B cell (primary cell): ENCODE data around the gene SCYL3. TPM values are rescaled to one million over a fixed set of nuclear protein-coding genes. Genes with fewer than 3 reads are reported as not detected.
"Not testable (repeated sequence)": the region's sequence is repeated elsewhere in the genome, so short reads cannot be mapped to it uniquely, and the experiment has no call there.

Experiments used
- ATAC-seq: fragments of 200-7000 bp; cut with Tn5 transposase; one replicate; pipeline ENCODE4 v1.10.0; 2021; ENCODE audit warnings: low read depth, mild to moderate bottlenecking, moderate number of reproducible peaks, moderate library complexity
- CTCF ChIA-PET: fragments of 350-600 bp; sonication (Branson Sonifier 250); formaldehyde crosslinking; loops from one replicate; lab custom pipeline; 2021; ENCODE audit warnings: antibody characterized with exemption, inconsistent platforms; lab: Charles Lee
- POLR2A ChIA-PET: fragments of 350-600 bp; sonication (Branson Sonifier 250); formaldehyde crosslinking; loops from one replicate; lab custom pipeline; 2021; ENCODE audit warnings: antibody characterized with exemption; lab: Charles Lee
- DNase-seq: peaks from one replicate; pipeline ENCODE4 v3.0.0; 2013
- H2AFZ ChIP-seq: 2 replicates; pipeline ENCODE4 v1.6.1; 2012; ENCODE audit warnings: mild to moderate bottlenecking, low read depth, low read length; ENCODE audit not compliant: insufficient read depth, poor library complexity, severe bottlenecking
- H3K27ac ChIP-seq, 2 donors: 1 replicate in 1 of 2; 2 replicates in 1 of 2; pipeline ENCODE4 v1.5.1; 2012 to 2013; ENCODE audit warnings: low read length in 2 of 2, mild to moderate bottlenecking in 2 of 2, moderate library complexity in 1 of 2
- H3K27me3 ChIP-seq, 4 experiments: fragments of 200-600 bp in 1 of 4; sonication (generic) in 1 of 4; replicated peaks in 1 of 4; 1 replicate in 2 of 4; 2 replicates in 2 of 4; pipeline versions ENCODE4 v1.6.1 to v1.7.0; 2013 to 2016; ENCODE audit warnings: low read length in 3 of 4, mild to moderate bottlenecking in 2 of 4, mixed read lengths in 1 of 4, moderate library complexity in 1 of 4; ENCODE audit not compliant: insufficient read depth in 4 of 4, control insufficient read depth in 3 of 4; ENCODE audit errors: control extremely low read depth in 1 of 4
- H3K36me3 ChIP-seq, 2 experiments: replicated peaks in 1 of 2; 1 replicate in 1 of 2; 2 replicates in 1 of 2; pipeline versions ENCODE4 v1.6.1 to v1.7.1; 2013; ENCODE audit warnings: low read length in 1 of 2; ENCODE audit not compliant: insufficient read depth in 2 of 2, control insufficient read depth in 1 of 2; ENCODE audit errors: control extremely low read depth in 1 of 2, extremely low read depth in 1 of 2
- H3K4me1 ChIP-seq, 2 donors: fragments of 200-600 bp in 1 of 2; sonication (generic) in 1 of 2; 1 replicate in 1 of 2; 2 replicates in 1 of 2; pipeline versions ENCODE4 v1.5.1 to v1.6.1; 2013 to 2017; ENCODE audit warnings: low read length in 2 of 2; ENCODE audit not compliant: control insufficient read depth in 2 of 2, insufficient read depth in 2 of 2
- H3K4me2 ChIP-seq: replicated peaks from 2 replicates; pipeline ENCODE3; 2012; ENCODE audit warnings: mild to moderate bottlenecking, low read depth, low read length; ENCODE audit not compliant: poor library complexity, severe bottlenecking
- H3K4me3 ChIP-seq, 5 experiments: fragments of 200-600 bp in 1 of 5; sonication (generic) in 1 of 5; 1 replicate in 3 of 5; 2 replicates in 2 of 5; pipeline versions ENCODE4 v1.5.1 to v1.7.0; 2011 to 2016; ENCODE audit warnings: low read length in 4 of 5, mild to moderate bottlenecking in 4 of 5, low read depth in 2 of 5, control low read depth in 1 of 5, moderate library complexity in 1 of 5; ENCODE audit not compliant: insufficient read depth in 1 of 5; ENCODE audit errors: control extremely low read depth in 1 of 5, extremely low read depth in 1 of 5
- H3K79me2 ChIP-seq: fragments of 200-600 bp; sonication (generic); one replicate; pipeline ENCODE4 v1.6.0; 2016; ENCODE audit warnings: low read length; ENCODE audit not compliant: control insufficient read depth, insufficient read depth
- H3K9ac ChIP-seq: fragments of 200-600 bp; sonication (generic); 2 replicates; pipeline ENCODE4 v1.6.1; 2017; ENCODE audit warnings: mild to moderate bottlenecking, low read length, moderate library complexity
- H3K9me3 ChIP-seq, 3 donors: one replicate each; pipeline versions ENCODE4 v1.6.1 to v1.7.1; 2013; ENCODE audit warnings: low read length in 2 of 3; ENCODE audit not compliant: control insufficient read depth in 2 of 3, insufficient read depth in 1 of 3; ENCODE audit errors: control extremely low read depth in 1 of 3
- H4K20me1 ChIP-seq: 2 replicates; pipeline ENCODE4 v1.6.0; 2012; ENCODE audit warnings: mild to moderate bottlenecking, low read length; ENCODE audit not compliant: insufficient read depth, control insufficient read depth, poor library complexity, severe bottlenecking
- H3K27ac Mint-ChIP-seq: one replicate; pipeline ENCODE4 v1.8.0; 2021; ENCODE audit warnings: mixed read lengths
- H3K27me3 Mint-ChIP-seq: one replicate; pipeline ENCODE4 v1.8.0; 2021; ENCODE audit warnings: mixed read lengths
- H3K4me1 Mint-ChIP-seq: one replicate; pipeline ENCODE4 v1.8.0; 2021; ENCODE audit warnings: mixed read lengths
- H3K4me3 Mint-ChIP-seq: one replicate; pipeline ENCODE4 v1.8.0; 2021; ENCODE audit warnings: mixed read lengths
- H3K9me3 Mint-ChIP-seq: one replicate; pipeline ENCODE4 v1.8.0; 2022; ENCODE audit warnings: mixed read lengths; ENCODE audit not compliant: insufficient read depth
- CTCF ChIP-seq: fragments of 200-600 bp; IDR thresholded peaks from one replicate; pipeline ENCODE4 v1.8.0; 2022; ENCODE audit warnings: antibody characterized with exemption, mild to moderate bottlenecking
- EZH2 ChIP-seq: IDR thresholded peaks from 2 replicates; pipeline ENCODE4 v1.6.1; 2012; ENCODE audit warnings: borderline replicate concordance, low read depth, mild to moderate bottlenecking, moderate library complexity, low read length; ENCODE audit not compliant: insufficient read depth, poor library complexity, severe bottlenecking
- WGBS: methylation state at CpG from one replicate; pipeline ENCODE4 v1.1.5; 2013; ENCODE audit warnings: missing lambda C conversion rate; ENCODE audit not compliant: insufficient coverage; 5-methylcytosine and 5-hydroxymethylcytosine counted together
- intact Hi-C: fragments of 100-400 bp; cut with micrococcal nuclease; formaldehyde crosslinking; loops from one replicate; pipeline ENCODE4 v1.10.0; 2022
- polyA plus RNA-seq: library from polyadenylated mRNA; depleted of rRNA; stranded (reverse); fragments of >200 nt; gene quantifications from 2 replicates; pipeline ENCODE4 v1.2.3, GENCODE V29; 2012
- total RNA-seq, 2 donors: library from RNA; stranded (reverse); fragments of 120-200 nt in 1 of 2; gene quantifications; 1 replicate in 1 of 2; 2 replicates in 1 of 2; pipeline versions ENCODE4 v1.2.3 to v1.2.4, GENCODE V29; 2013 to 2022

The SCYL3 gene
- total and polyA plus RNA-seq, 2 donors (not counting 1 experiment from before 2014, with no cell fraction given) = 14.2 to 18.4 TPM

- no peak overlapping the region for H3K27ac Mint-ChIP-seq
- CTCF ChIA-PET = interaction anchor here (1.6 to 9.5 kb wide), 2 partner anchors 211 to 262 kb away, joined by 4 to 151 read pairs; no protein-coding TSS in a partner anchor
- H3K9me3 Mint-ChIP-seq = no peaks in the 10 kb centered on the region
These were observed 81.6 kb downstream of the SCYL3 start for GRCh38 chr1:169812131-169812530.

GRCh38 chr1:169811418-169812035 lies 82.2 kb downstream of the SCYL3 start:
- H3K4me3 ChIP-seq, H3K4me1 ChIP-seq, H3K27ac Mint-ChIP-seq, POLR2A ChIA-PET, H3K27ac ChIP-seq, H3K4me3 Mint-ChIP-seq, ATAC-seq, H3K27me3 Mint-ChIP-seq, H3K9me3 ChIP-seq, H3K79me2 ChIP-seq, H2AFZ ChIP-seq, H3K4me1 Mint-ChIP-seq, intact Hi-C loops, H3K9ac ChIP-seq, H3K27me3 ChIP-seq, H3K4me2 ChIP-seq, DNase-seq, H3K9me3 Mint-ChIP-seq, H4K20me1 ChIP-seq, H3K36me3 ChIP-seq: not testable (repeated sequence)
- CTCF ChIA-PET = interaction anchor here (9.5 kb wide), 1 partner anchor 261 kb away, joined by 151 read pairs; no protein-coding TSS in a partner anchor

More at GRCh38 chr1:169812131-169812530, 81.6 kb downstream of the SCYL3 start:
- DNase-seq (no peak), ATAC-seq (no peak)
- no peak overlapping the region for H3K4me3 Mint-ChIP-seq
- H4K20me1 ChIP-seq = no peaks in the 10 kb centered on the region
- no peaks in the 10 kb centered on the region for H3K9me3 ChIP-seq
- no peak overlapping the region for H3K27ac ChIP-seq
- H3K4me1 ChIP-seq = no peaks in the 10 kb centered on the region
- H3K36me3 ChIP-seq = no peaks in the 10 kb centered on the region
- no peak overlapping the region for H2AFZ ChIP-seq
- POLR2A ChIA-PET = no interaction called here
- H3K4me2 ChIP-seq = no peak overlapping the region
- no peak overlapping the region for H3K9ac ChIP-seq
- no peaks in the 10 kb centered on the region for H3K27me3 Mint-ChIP-seq
- TF ChIP-seq CTCF (no peak), EZH2 (no peak)
- no peaks in the 10 kb centered on the region for H3K27me3 ChIP-seq
- intact Hi-C loops = no loop called here
- no peaks in the 10 kb centered on the region for H3K4me1 Mint-ChIP-seq
- no peaks in the 10 kb centered on the region for H3K79me2 ChIP-seq
- 100% methylated on average over 1 of the region's 2 CpGs for WGBS
- H3K4me3 ChIP-seq = no peak overlapping the region
